Spleen (tissue), 11 donors: ENCODE results near the gene SIPA1L3. TPM values are rescaled to one million over a fixed set of nuclear protein-coding genes. Genes with fewer than 3 reads are reported as not detected.

ENCODE experiments used
- DNase-seq: peaks from one replicate; pipeline ENCODE4 v3.0.0-alpha.2; 2020
- H3K27ac ChIP-seq, 8 donors: fragments of 200-600 bp; sonication (generic) in 7 of 8; 1 replicate in 4 of 8; 2 replicates in 4 of 8; pipeline versions ENCODE4 v1.5.0 to v1.8.0; 2016 to 2021; ENCODE audit warnings: inconsistent platforms in 4 of 8, mild to moderate bottlenecking in 4 of 8, moderate library complexity in 1 of 8
- H3K27me3 ChIP-seq, 7 donors: fragments of 200-600 bp; sonication (generic) in 6 of 7; replicated peaks in 1 of 7; 1 replicate in 4 of 7; 2 replicates in 3 of 7; pipeline versions ENCODE4 v1.5.0 to v1.8.0; 2016 to 2021; ENCODE audit warnings: inconsistent platforms in 3 of 7, mild to moderate bottlenecking in 1 of 7
- H3K36me3 ChIP-seq, 6 donors: fragments of 200-600 bp; sonication (generic) in 5 of 6; 1 replicate in 4 of 6; 2 replicates in 2 of 6; pipeline versions ENCODE4 v1.5.0 to v1.8.0; 2016 to 2021; ENCODE audit warnings: inconsistent platforms in 2 of 6
- H3K4me1 ChIP-seq, 6 donors: fragments of 200-600 bp; sonication (generic) in 5 of 6; 1 replicate in 3 of 6; 2 replicates in 3 of 6; pipeline versions ENCODE4 v1.5.0 to v1.8.0; 2016 to 2021; ENCODE audit warnings: inconsistent platforms in 3 of 6
- H3K4me3 ChIP-seq, 8 donors: fragments of 200-600 bp; sonication (generic) in 7 of 8; 1 replicate in 4 of 8; 2 replicates in 4 of 8; pipeline versions ENCODE4 v1.5.0 to v1.8.0; 2016 to 2021; ENCODE audit warnings: inconsistent platforms in 4 of 8, mild to moderate bottlenecking in 4 of 8, moderate library complexity in 2 of 8
- H3K9me3 ChIP-seq, 8 donors: fragments of 200-600 bp; sonication (generic) in 7 of 8; 1 replicate in 4 of 8; 2 replicates in 4 of 8; pipeline versions ENCODE4 v1.5.0 to v1.8.0; 2016 to 2021; ENCODE audit warnings: inconsistent platforms in 4 of 8
- POLR2A ChIP-seq, 3 donors: fragments of 450-650 bp; IDR thresholded peaks; one replicate each; pipeline ENCODE4 v1.5.1; 2017; ENCODE audit warnings: antibody characterized with exemption in 3 of 3, mild to moderate bottlenecking in 1 of 3
- POLR2AphosphoS5 ChIP-seq, 3 donors: sonication (generic); formaldehyde crosslinking; IDR thresholded peaks; one replicate each; pipeline ENCODE4 v1.5.1; 2017; ENCODE audit warnings: antibody characterized with exemption in 3 of 3
- WGBS, 5 donors: extraction: QIAGEN DNeasy Blood & Tissue Kit in 3 of 5; methylation state at CpG; one replicate each; pipeline versions ENCODE4 v1.1.5 to v1.1.7; 2013 to 2018; 5-methylcytosine and 5-hydroxymethylcytosine counted together
- intact Hi-C: fragments of 100-400 bp; cut with DNase I; formaldehyde crosslinking; loops from one replicate; pipeline ENCODE4 v1.15.0; 2023; ENCODE audit warnings: low total_unique reads
- polyA plus RNA-seq, 3 donors: library from polyadenylated mRNA; stranded (reverse); fragments of 200-250 nt; gene quantifications; one replicate each; pipeline ENCODE4 v1.2.1, GENCODE V29; 2013
- total RNA-seq, 7 donors: library from RNA; depleted of rRNA in 3 of 7; stranded (reverse); fragments of >200 nt in 3 of 7; fragmentation: NEBNext Ultra II Directional in 4 of 7; extraction: Animal tissue kit (Norgen Biotek cat#: 25700) in 4 of 7; gene quantifications; one replicate each; pipeline versions ENCODE4 v1.1.0 to v1.2.1, GENCODE V29; 2016 to 2021
- TF ChIP-seq, protein P1 (sequence below), 11 experiments: fragments of 200-600 bp in 7 of 11; fragments of 450-650 bp in 4 of 11; sonication (generic) in 4 of 11; IDR thresholded peaks in 8 of 11; conservative IDR thresholded peaks in 3 of 11; 1 replicate in 7 of 11; 2 replicates in 4 of 11; pipeline versions ENCODE4 v1.4.0 to v1.8.0; 2016 to 2021; ENCODE audit warnings: antibody characterized with exemption in 11 of 11, inconsistent platforms in 4 of 11, mild to moderate bottlenecking in 1 of 11
- donor health status: healthy with polysubstance abuse.
- donor health status: DM: no; HTN: no; CAD: no; lungs with moderate emphysema.
- donor health status: DM: no; HTN: no; CAD: no.
- donor health status: Bipolar disorder and iron deficiency.
- donor health status: healthy.
- donor health status: DM: no; HTN: no; CAD: no.
- donor health status: DM: yes; HTN: yes; CAD: no.

Gene SIPA1L3
- total and polyA plus RNA-seq, 10 donors: 5.4 to 62.6 (median 40.3) TPM

DNA sequence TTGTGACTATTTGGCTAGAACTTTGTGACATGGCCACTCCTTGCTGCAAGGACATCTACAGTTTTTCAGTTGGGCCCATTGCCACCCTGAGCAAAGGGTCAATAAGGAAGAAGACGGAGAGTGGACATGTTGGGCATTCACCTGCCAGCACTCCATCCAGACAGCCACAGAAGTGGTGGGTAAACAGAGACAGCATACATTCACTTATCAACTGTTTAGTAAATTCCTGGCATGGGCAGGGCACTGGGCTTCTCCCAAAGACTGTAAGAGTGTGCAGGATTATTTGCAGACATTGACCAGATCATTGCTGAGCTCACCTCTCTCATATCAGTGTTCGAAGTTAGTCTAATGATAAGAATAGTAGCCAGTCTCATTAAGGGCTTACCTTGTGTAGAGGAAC, 29.2 kb downstream of the SIPA1L3 start:
- peak; percentile 7 for DNase-seq

DNA sequence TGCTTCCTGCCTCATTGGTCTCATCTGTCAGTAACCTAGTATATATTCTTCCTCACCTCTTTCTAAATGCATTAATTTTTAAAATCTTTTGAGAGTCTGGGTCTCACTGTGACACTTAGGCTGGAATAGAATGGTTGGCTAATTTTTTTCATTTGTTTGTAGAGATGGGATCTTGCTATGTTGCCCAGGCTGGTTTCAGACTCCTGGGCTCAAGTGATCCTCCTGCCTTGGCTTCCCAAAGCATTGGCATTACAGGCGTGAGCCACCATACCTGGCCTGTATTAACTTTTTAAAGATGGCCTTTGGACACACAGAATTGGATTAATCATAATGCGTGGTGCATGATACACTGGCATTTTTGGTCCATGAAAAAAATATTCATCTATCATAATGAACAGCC, 29.9 kb downstream of the SIPA1L3 start:
- DNase-seq: no peak
- Histone ChIP-seq H3K4me3 (no peak overlapping the region), H3K27ac (no peak overlapping the region), H3K27me3 (no peaks in the 10 kb centered on the region), H3K9me3 (peaks cover 3 to 18% (median 13%) of the 10 kb centered on the region in 8 donors), H3K36me3 (peaks cover 0 to 31% (median 0%) of the 10 kb centered on the region in 6 donors), H3K4me1 (peaks cover 7 to 52% (median 21%) of the 10 kb centered on the region in 6 donors)
- intact Hi-C loops: no loop called here
- 94 to 100% (median 95%) methylated on average over 2 of the region's 2 CpGs for WGBS, 5 donors
- TF ChIP-seq POLR2A (IDR thresholded peaks at IDR 0.05) (no peak), POLR2AphosphoS5 (IDR thresholded peaks at IDR 0.05) (no peak)
- TF ChIP-seq, protein P1, sequence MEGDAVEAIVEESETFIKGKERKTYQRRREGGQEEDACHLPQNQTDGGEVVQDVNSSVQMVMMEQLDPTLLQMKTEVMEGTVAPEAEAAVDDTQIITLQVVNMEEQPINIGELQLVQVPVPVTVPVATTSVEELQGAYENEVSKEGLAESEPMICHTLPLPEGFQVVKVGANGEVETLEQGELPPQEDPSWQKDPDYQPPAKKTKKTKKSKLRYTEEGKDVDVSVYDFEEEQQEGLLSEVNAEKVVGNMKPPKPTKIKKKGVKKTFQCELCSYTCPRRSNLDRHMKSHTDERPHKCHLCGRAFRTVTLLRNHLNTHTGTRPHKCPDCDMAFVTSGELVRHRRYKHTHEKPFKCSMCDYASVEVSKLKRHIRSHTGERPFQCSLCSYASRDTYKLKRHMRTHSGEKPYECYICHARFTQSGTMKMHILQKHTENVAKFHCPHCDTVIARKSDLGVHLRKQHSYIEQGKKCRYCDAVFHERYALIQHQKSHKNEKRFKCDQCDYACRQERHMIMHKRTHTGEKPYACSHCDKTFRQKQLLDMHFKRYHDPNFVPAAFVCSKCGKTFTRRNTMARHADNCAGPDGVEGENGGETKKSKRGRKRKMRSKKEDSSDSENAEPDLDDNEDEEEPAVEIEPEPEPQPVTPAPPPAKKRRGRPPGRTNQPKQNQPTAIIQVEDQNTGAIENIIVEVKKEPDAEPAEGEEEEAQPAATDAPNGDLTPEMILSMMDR (IDR thresholded peaks at IDR 0.05 in 8 of 11, conservative IDR thresholded peaks at IDR 0.05 in 3 of 11): no peak

More for the DNA sequence above, 29.2 kb downstream of the SIPA1L3 start:
- Histone ChIP-seq H3K27me3 (no peaks in the 10 kb centered on the region), H3K4me1 (peaks cover 12 to 60% (median 29%) of the 10 kb centered on the region in 6 donors), H3K4me3 (no peak overlapping the region), H3K9me3 (peaks cover 3 to 18% (median 13%) of the 10 kb centered on the region in 8 donors), H3K27ac (no peak overlapping the region), H3K36me3 (peaks cover 0 to 24% (median 0%) of the 10 kb centered on the region in 6 donors)
- TF ChIP-seq POLR2A (IDR thresholded peaks at IDR 0.05) (no peak), POLR2AphosphoS5 (IDR thresholded peaks at IDR 0.05) (no peak)
- TF ChIP-seq, protein P1 (IDR thresholded peaks at IDR 0.05 in 8 of 11, conservative IDR thresholded peaks at IDR 0.05 in 3 of 11): no peak
- 87 to 94% (median 93%) methylated on average over 2 of the region's 2 CpGs for WGBS, 5 donors
- intact Hi-C loops: no loop called here

DNA sequence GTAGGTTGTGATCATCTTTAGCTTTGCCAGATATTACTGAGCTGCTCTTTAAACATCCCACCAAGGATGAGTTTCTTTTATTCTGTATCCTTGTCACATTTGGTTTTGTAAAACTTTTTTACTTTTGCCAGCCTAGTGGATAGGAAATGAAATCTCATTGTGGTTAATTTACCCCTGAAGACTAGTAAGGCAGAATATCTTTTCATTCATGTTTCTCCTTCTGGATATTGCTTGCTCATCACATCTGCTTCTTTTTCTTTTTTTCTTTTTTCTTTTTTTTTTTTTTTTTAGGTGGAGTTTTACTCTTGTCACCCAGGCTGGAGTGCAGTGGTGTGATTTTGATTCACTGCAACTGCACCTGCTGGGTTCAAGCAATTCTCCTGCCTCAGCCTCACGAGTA, 31.3 kb downstream of the SIPA1L3 start:
- Histone ChIP-seq H3K27ac (no peak overlapping the region), H3K4me3 (no peak overlapping the region), H3K27me3 (no peaks in the 10 kb centered on the region), H3K36me3 (peaks cover 0 to 37% (median 0%) of the 10 kb centered on the region in 6 donors), H3K9me3 (peaks cover 3 to 18% (median 13%) of the 10 kb centered on the region in 8 donors), H3K4me1 (peaks cover under 1 to 38% (median 7%) of the 10 kb centered on the region in 6 donors)
- WGBS, 5 donors: 63 to 92% (median 74%) methylated on average over 1 of the region's 1 CpG
- DNase-seq: no peak
- TF ChIP-seq POLR2AphosphoS5 (IDR thresholded peaks at IDR 0.05): no peak
- TF ChIP-seq, protein P1 (IDR thresholded peaks at IDR 0.05 in 8 of 11, conservative IDR thresholded peaks at IDR 0.05 in 3 of 11): no peak
- TF ChIP-seq POLR2A (IDR thresholded peaks at IDR 0.05): no peak
- intact Hi-C loops: no loop called here

DNA sequence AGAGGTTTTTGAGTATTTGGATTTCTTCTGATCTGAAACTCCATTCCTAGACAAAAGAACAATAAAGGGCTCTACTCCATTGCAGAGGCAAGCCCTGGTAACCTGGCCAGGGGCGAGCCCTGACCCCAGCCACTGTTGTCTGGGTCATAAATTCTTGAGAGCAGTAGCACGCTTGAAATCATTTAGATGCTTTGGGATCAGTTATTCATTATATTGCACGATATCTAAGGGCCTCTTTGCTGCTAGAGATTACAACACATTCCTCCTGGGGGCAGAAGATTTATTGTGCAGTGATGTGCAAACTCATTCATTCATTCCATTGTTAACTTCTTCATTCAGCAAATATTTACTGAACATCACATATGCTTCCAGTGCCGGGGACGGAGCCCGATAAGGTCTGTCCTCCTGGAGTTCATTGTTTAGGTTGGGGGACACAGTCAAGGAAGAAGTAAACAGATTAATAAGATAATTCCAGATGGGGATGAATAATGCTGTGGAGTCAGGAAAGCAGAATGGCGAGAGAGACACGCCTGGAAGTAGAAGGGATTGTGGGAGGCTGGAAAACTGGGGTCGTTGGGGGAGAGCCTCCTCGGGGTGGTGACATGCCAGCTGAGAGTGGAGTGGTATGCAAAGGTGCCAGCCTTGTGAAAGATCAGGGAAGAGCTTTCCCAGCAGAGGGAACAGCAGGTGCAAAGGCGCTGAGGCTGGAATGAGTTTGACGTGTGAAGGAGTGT, 34.9 kb downstream of the SIPA1L3 start:
- H3K4me3 ChIP-seq: no peak overlapping the region
- TF ChIP-seq POLR2A (IDR thresholded peaks at IDR 0.05) (no peak), POLR2AphosphoS5 (IDR thresholded peaks at IDR 0.05) (no peak)
- TF ChIP-seq, protein P1 (IDR thresholded peaks at IDR 0.05 in 8 of 11, conservative IDR thresholded peaks at IDR 0.05 in 3 of 11): no peak
- H3K4me1 ChIP-seq: peaks cover 0 to 14% (median 0%) of the 10 kb centered on the region in 6 donors
- no peaks in the 10 kb centered on the region for H3K27me3 ChIP-seq
- peak; percentile 28 for DNase-seq
- H3K27ac ChIP-seq: no peak overlapping the region
- intact Hi-C loops: no loop called here
- peaks cover 0 to 34% (median 0%) of the 10 kb centered on the region in 6 donors for H3K36me3 ChIP-seq
- 89 to 93% (median 90%) methylated on average over 12 of the region's 12 CpGs for WGBS, 5 donors
- H3K9me3 ChIP-seq: no peaks in the 10 kb centered on the region
